ENCODE measurements around the gene FHIP1A. TPM values are rescaled to one million over a fixed set of nuclear protein-coding genes. Genes with fewer than 3 reads are reported as not detected.

FHIP1A gene
- total RNA-seq, 4 donors from 2014 or later = 40.8 to 52.9 (median 44.5) TPM

DNA sequence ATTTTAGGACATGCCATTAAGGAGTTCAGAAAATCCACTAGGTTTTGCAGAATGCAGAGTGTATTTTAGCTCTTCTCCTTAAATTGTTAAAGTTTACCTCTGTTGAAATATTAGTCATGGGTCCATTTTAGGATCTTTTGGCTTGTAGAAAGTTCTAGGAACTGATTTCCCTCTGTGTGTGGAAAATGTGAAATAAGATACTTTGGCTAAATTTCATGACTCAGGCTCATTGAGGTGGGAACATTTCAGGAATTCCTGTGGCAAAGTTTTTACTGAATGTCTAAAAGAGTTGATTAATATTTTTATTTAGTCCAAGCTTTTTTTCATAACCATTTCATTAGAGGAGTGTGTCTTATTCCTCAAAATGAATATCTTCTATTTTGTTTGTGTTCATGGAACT, 7.0 kb downstream of the FHIP1A start:
- intact Hi-C loops (cut with DNase I; ENCODE audit: low total_unique reads) (no loop called here), in situ Hi-C loops (cut with MboI; ENCODE audit: low pct_ligation_motif_present in 1 of 4, low pct_unique_long_range_greater_than_20kb in 1 of 4, low sequenced_read_pairs in 3 of 4) (no loop called here)
- TF ChIP-seq POLR2AphosphoS5 (IDR thresholded peaks at IDR 0.05) (no peak), POLR2A (IDR thresholded peaks at IDR 0.05) (no peak), EP300 (IDR thresholded peaks at IDR 0.05; ENCODE audit: low read depth) (no peak)
- TF ChIP-seq, protein P1, sequence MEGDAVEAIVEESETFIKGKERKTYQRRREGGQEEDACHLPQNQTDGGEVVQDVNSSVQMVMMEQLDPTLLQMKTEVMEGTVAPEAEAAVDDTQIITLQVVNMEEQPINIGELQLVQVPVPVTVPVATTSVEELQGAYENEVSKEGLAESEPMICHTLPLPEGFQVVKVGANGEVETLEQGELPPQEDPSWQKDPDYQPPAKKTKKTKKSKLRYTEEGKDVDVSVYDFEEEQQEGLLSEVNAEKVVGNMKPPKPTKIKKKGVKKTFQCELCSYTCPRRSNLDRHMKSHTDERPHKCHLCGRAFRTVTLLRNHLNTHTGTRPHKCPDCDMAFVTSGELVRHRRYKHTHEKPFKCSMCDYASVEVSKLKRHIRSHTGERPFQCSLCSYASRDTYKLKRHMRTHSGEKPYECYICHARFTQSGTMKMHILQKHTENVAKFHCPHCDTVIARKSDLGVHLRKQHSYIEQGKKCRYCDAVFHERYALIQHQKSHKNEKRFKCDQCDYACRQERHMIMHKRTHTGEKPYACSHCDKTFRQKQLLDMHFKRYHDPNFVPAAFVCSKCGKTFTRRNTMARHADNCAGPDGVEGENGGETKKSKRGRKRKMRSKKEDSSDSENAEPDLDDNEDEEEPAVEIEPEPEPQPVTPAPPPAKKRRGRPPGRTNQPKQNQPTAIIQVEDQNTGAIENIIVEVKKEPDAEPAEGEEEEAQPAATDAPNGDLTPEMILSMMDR (IDR thresholded peaks at IDR 0.05) = no peak
- H3K36me3 ChIP-seq = no peaks in the 10 kb centered on the region
- no peak overlapping the region for H3K27ac ChIP-seq
- no peak for DNase-seq
- no peaks in the 10 kb centered on the region for H3K9me3 ChIP-seq
- H3K4me1 ChIP-seq = peaks cover 0 to 15% (median 2%) of the 10 kb centered on the region in 4 donors
- no peaks in the 10 kb centered on the region for H3K27me3 ChIP-seq
- H3K4me3 ChIP-seq = no peak overlapping the region

GRCh38 chr4:151417164-151417571, 8.2 kb downstream of the FHIP1A start:
- in situ Hi-C loops (cut with MboI; ENCODE audit: low pct_ligation_motif_present in 1 of 4, low pct_unique_long_range_greater_than_20kb in 1 of 4, low sequenced_read_pairs in 3 of 4) = no loop called here
- Histone ChIP-seq H3K4me1 (peaks cover 0 to 14% (median 2%) of the 10 kb centered on the region in 4 donors), H3K4me3 (no peak overlapping the region), H3K27ac (no peak overlapping the region), H3K36me3 (no peaks in the 10 kb centered on the region), H3K27me3 (no peaks in the 10 kb centered on the region), H3K9me3 (no peaks in the 10 kb centered on the region)
- 83 to 87% methylated on average over 3 to 5 of the region's 5 CpGs for WGBS, 2 donors (ENCODE audit: low coverage in 1 of 2)
- TF ChIP-seq, protein P1 (IDR thresholded peaks at IDR 0.05) = no peak
- TF ChIP-seq POLR2AphosphoS5 (IDR thresholded peaks at IDR 0.05) (no peak), POLR2A (IDR thresholded peaks at IDR 0.05) (no peak), EP300 (IDR thresholded peaks at IDR 0.05; ENCODE audit: low read depth) (no peak)
- no peak for DNase-seq
- intact Hi-C loops (cut with DNase I; ENCODE audit: low total_unique reads) = no loop called here

DNA sequence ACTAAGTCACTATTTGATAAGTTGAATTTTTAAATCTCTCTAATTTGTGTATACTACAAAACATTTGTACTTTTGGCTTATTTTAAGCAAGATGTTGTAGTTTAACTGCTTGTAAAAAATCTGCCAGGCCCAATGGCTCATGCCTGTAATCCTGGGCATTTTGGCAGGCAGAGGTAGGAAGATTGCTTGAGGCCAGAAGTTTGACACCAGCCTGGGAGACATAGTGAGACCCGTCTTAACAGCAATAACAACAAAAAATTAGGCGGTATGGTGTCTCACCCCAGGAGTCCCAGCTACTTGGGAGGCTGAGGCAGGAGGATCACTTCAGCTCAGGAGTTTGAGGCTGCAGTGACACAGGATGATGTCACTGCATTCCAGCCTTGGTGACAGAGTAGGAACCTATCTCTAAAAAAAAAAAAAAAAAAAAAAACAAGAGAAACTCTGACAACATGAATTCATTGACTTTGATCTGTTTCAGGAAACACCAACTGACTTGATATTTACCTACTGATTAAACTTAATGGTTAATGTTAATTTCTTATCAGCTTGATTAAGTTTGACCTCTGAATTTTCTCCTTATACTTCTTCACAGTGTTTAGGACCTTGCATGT, 8.9 kb downstream of the FHIP1A start:
- DNase-seq = no peak
- Histone ChIP-seq H3K27ac (peak overlapping the region; percentile 25 to 59 (median 41)), H3K27me3 (no peaks in the 10 kb centered on the region), H3K9me3 (no peaks in the 10 kb centered on the region), H3K4me1 (peaks cover 0 to 14% (median 2%) of the 10 kb centered on the region in 4 donors), H3K36me3 (no peaks in the 10 kb centered on the region), H3K4me3 (no peak overlapping the region)
- intact Hi-C loops (cut with DNase I; ENCODE audit: low total_unique reads) = no loop called here
- TF ChIP-seq POLR2AphosphoS5 (IDR thresholded peaks at IDR 0.05) (no peak), EP300 (IDR thresholded peaks at IDR 0.05; ENCODE audit: low read depth) (no peak), POLR2A (IDR thresholded peaks at IDR 0.05) (no peak)
- TF ChIP-seq, protein P1 (IDR thresholded peaks at IDR 0.05) = no peak
- in situ Hi-C loops (cut with MboI; ENCODE audit: low pct_ligation_motif_present in 1 of 4, low pct_unique_long_range_greater_than_20kb in 1 of 4, low sequenced_read_pairs in 3 of 4) = no loop called here
- WGBS, 2 donors (ENCODE audit: low coverage in 1 of 2) = 88 to 100% methylated on average over 1 to 2 of the region's 2 CpGs

- intact Hi-C loops (cut with DNase I; ENCODE audit: low total_unique reads) = no loop called here
- no peak for DNase-seq
- peaks cover 0 to 14% (median 2%) of the 10 kb centered on the region in 4 donors for H3K4me1 ChIP-seq
- TF ChIP-seq POLR2AphosphoS5 (IDR thresholded peaks at IDR 0.05) = peak in 1 of 3 donors; percentile 10
- no peak for TF ChIP-seq EP300 (IDR thresholded peaks at IDR 0.05; ENCODE audit: low read depth)
- TF ChIP-seq, protein P1 (IDR thresholded peaks at IDR 0.05) = no peak
- TF ChIP-seq POLR2A (IDR thresholded peaks at IDR 0.05) = no peak
- no peaks in the 10 kb centered on the region for H3K27me3 ChIP-seq
- no peak overlapping the region for H3K4me3 ChIP-seq
- in situ Hi-C loops (cut with MboI; ENCODE audit: low pct_ligation_motif_present in 1 of 4, low pct_unique_long_range_greater_than_20kb in 1 of 4, low sequenced_read_pairs in 3 of 4) = no loop called here
- H3K36me3 ChIP-seq = no peaks in the 10 kb centered on the region
- H3K27ac ChIP-seq = peak overlapping the region; percentile 25 to 59 (median 41)
- no peaks in the 10 kb centered on the region for H3K9me3 ChIP-seq
These were observed 9.4 kb downstream of the FHIP1A start for GRCh38 chr4:151418385-151418784.
